HepG2 (cell line): ENCODE results near the gene PATL1. TPM values are rescaled to one million over a fixed set of nuclear protein-coding genes. Genes with fewer than 3 reads are reported as not detected.

Experiments
- ATAC-seq: fragments of 200-7000 bp; cut with Tn5 transposase; 3 replicates; pipeline ENCODE4 v1.9.1; 2020; ENCODE audit warnings: mild to moderate bottlenecking, moderate library complexity
- BruUV-seq: library from RNA; stranded (reverse); fragments of 400-500 nt; replicated peaks from 2 replicates; lab custom pipeline; 2021; lab: Mats Ljungman, UMichigan
- CTCF ChIA-PET: fragments of 300-600 bp; formaldehyde crosslinking; extraction: SDS; loops from one replicate; lab custom pipeline; 2021; ENCODE audit warnings: low total read pairs, inconsistent platforms, low intra/inter-chr PET ratio; lab: Yijun Ruan, JAX
- POLR2A ChIA-PET: fragments of 350-600 bp; sonication (Branson Sonifier 250); formaldehyde crosslinking; loops from one replicate; lab custom pipeline; 2020; ENCODE audit warnings: antibody characterized with exemption, inconsistent platforms; lab: Yijun Ruan, JAX
- DNase-seq: peaks from one replicate; pipeline ENCODE4 v3.0.0-alpha.2; 2015; ENCODE audit warnings: low spot score
- FAIRE-seq: peaks from 3 replicates; lab custom pipeline; 2011; peaks lifted over from hg19 to GRCh38; lab: Jason Lieb, UNC
- H2AFZ ChIP-seq: one replicate; pipeline ENCODE4 v1.6.1; 2011; ENCODE audit warnings: low read length, inconsistent platforms
- H3K27ac ChIP-seq: fragments of 300-600 bp; 3 replicates; pipeline ENCODE4 v1.8.0; 2011; ENCODE audit warnings: mixed run types, mild to moderate bottlenecking, mixed read lengths, low read length, inconsistent platforms; ENCODE audit not compliant: insufficient read depth; ENCODE audit errors: extremely low read length
- H3K27me3 ChIP-seq, 2 experiments: fragments of 200-600 bp in 1 of 2; 2 replicates in 1 of 2; 3 replicates in 1 of 2; pipeline versions ENCODE4 v1.6.0 to v1.8.0; 2011; ENCODE audit warnings: low read length in 2 of 2, mild to moderate bottlenecking in 2 of 2, moderate library complexity in 2 of 2, inconsistent platforms in 1 of 2; ENCODE audit not compliant: insufficient read depth in 2 of 2, control insufficient read depth in 1 of 2
- H3K36me3 ChIP-seq, 2 experiments: fragments of 200-600 bp in 1 of 2; replicated peaks in 1 of 2; 2 replicates in 1 of 2; 3 replicates in 1 of 2; pipeline versions ENCODE4 v1.5.1 to v1.8.0; 2011; ENCODE audit warnings: low read length in 2 of 2, inconsistent platforms in 1 of 2; ENCODE audit not compliant: insufficient read depth in 2 of 2, control insufficient read depth in 1 of 2
- H3K4me1 ChIP-seq: 2 replicates; pipeline ENCODE4 v1.5.1; 2012; ENCODE audit warnings: low read length, inconsistent platforms; ENCODE audit not compliant: insufficient read depth
- H3K4me2 ChIP-seq: 2 replicates; pipeline ENCODE4 v1.6.0; 2011; ENCODE audit warnings: low read depth, low read length, inconsistent platforms
- H3K4me3 ChIP-seq, 3 experiments: fragments of 200-600 bp in 1 of 3; sonication (generic), shearing (Covaris generic) in 1 of 3; replicated peaks in 1 of 3; 2 replicates each; pipeline ENCODE4 v1.5.1; 2011 to 2016; ENCODE audit warnings: low read length in 3 of 3, inconsistent platforms in 2 of 3, low read depth in 2 of 3, mild to moderate bottlenecking in 2 of 3, control low read depth in 1 of 3, mixed read lengths in 1 of 3; ENCODE audit not compliant: insufficient read depth in 1 of 3
- H3K79me2 ChIP-seq: one replicate; pipeline ENCODE4 v1.6.1; 2011; ENCODE audit warnings: low read length, inconsistent platforms; ENCODE audit not compliant: insufficient read depth
- H3K9ac ChIP-seq: 2 replicates; pipeline ENCODE4 v1.6.0; 2011; ENCODE audit warnings: mild to moderate bottlenecking, low read depth, low read length, inconsistent platforms; ENCODE audit not compliant: insufficient read depth
- H3K9me3 ChIP-seq: 2 replicates; pipeline ENCODE4 v1.5.1; 2012; ENCODE audit warnings: mild to moderate bottlenecking, low read length
- H4K20me1 ChIP-seq: 2 replicates; pipeline ENCODE4 v1.6.0; 2011; ENCODE audit warnings: inconsistent platforms, mild to moderate bottlenecking, low read length, moderate library complexity; ENCODE audit not compliant: insufficient read depth
- MAFF ChIP-seq: IDR thresholded peaks from 2 replicates; pipeline ENCODE4 v1.6.1; 2011; ENCODE audit warnings: low read depth, low read length, improper control_type of control experiment
- MAFK ChIP-seq, 2 experiments: IDR thresholded peaks in 1 of 2; conservative IDR thresholded peaks in 1 of 2; 2 replicates each; pipeline ENCODE4 v1.6.1; 2011; ENCODE audit warnings: improper control_type of control experiment in 2 of 2, low read length in 2 of 2
- PAX8 ChIP-seq: sonication (generic); formaldehyde crosslinking; IDR thresholded peaks from 2 replicates; pipeline ENCODE4 v1.8.0; 2022; ENCODE audit warnings: mild to moderate bottlenecking, missing genetic modification reagents, borderline replicate concordance
- ZKSCAN1 ChIP-seq: fragments of 150-350 bp; IDR thresholded peaks from 2 replicates; pipeline ENCODE4 v1.6.1; 2014; ENCODE audit warnings: low read length
- ZNF20 ChIP-seq: sonication (generic); formaldehyde crosslinking; IDR thresholded peaks from 2 replicates; pipeline ENCODE4 v1.4.0; 2020; ENCODE audit warnings: mild to moderate bottlenecking, moderate library complexity, missing genetic modification reagents
- ZNF3 ChIP-seq: IDR thresholded peaks from 2 replicates; pipeline ENCODE4 v1.7.0; 2017; ENCODE audit warnings: inconsistent platforms
- ZNF550 ChIP-seq: sonication (generic); formaldehyde crosslinking; IDR thresholded peaks from 2 replicates; pipeline ENCODE4 v1.4.0; 2020; ENCODE audit warnings: mild to moderate bottlenecking, missing genetic modification reagents, borderline replicate concordance
- ZNF552 ChIP-seq: sonication (generic); formaldehyde crosslinking; IDR thresholded peaks from 2 replicates; pipeline ENCODE4 v1.9.0; 2022; ENCODE audit warnings: missing genetic modification reagents, mild to moderate bottlenecking, borderline replicate concordance
- ZNF720 ChIP-seq: sonication (generic); formaldehyde crosslinking; IDR thresholded peaks from 2 replicates; pipeline ENCODE4 v1.4.0; 2020; ENCODE audit warnings: missing genetic modification reagents
- ZSCAN9 ChIP-seq: IDR thresholded peaks from 2 replicates; pipeline ENCODE4 v1.6.1; 2016; ENCODE audit warnings: borderline replicate concordance
- WGBS: methylation state at CpG from one replicate; pipeline ENCODE4 v1.1.6; 2017; ENCODE audit warnings: low lambda C conversion rate; 5-methylcytosine and 5-hydroxymethylcytosine counted together
- in situ Hi-C: cut with HindIII; loops from 2 replicates; pipeline ENCODE4 v1.10.0; 2017; ENCODE audit warnings: low pct_unique_long_range_greater_than_20kb; ENCODE audit not compliant: extremely low pct_ligation_motif_present
- intact Hi-C: fragments of 100-400 bp; cut with micrococcal nuclease; formaldehyde crosslinking; loops from one replicate; pipeline ENCODE4 v1.10.0; 2022; ENCODE audit not compliant: unreplicated experiment
- polyA plus RNA-seq, 8 experiments: library from polyadenylated mRNA; depleted of rRNA in 3 of 8; stranded (reverse) in 7 of 8; unstranded in 1 of 8; fragments of >200 nt; fragmentation: Illumina TruSeq in 4 of 8; extraction: Trizol in 4 of 8; gene quantifications; 2 replicates each; pipeline versions ENCODE4 v1.2.1 to v1.2.3, GENCODE V29; 2011 to 2016; ENCODE audit warnings: low read depth in 4 of 8, missing spikeins in 1 of 8, mixed read lengths in 1 of 8; ENCODE audit not compliant: insufficient read depth in 1 of 8
- total RNA-seq, 5 experiments: library from RNA; depleted of rRNA; stranded (reverse); fragments of >200 nt; fragmentation: Illumina TruSeq; extraction: Trizol; gene quantifications; 2 replicates each; pipeline ENCODE4 v1.2.3, GENCODE V29; 2016; ENCODE audit warnings: low read depth in 1 of 5

The PATL1 gene
- total and polyA plus RNA-seq, 2 of the 13 experiments (the other 11 are each of a cell fraction or from before 2014, with no cell fraction given) = 12.9 to 26.8 TPM

GRCh38 chr11:59641156-59641555 is 27.7 kb downstream of the PATL1 start (continued):
- no peak for TF ChIP-seq ZSCAN9 (CRISPR knock-in tag)

DNA sequence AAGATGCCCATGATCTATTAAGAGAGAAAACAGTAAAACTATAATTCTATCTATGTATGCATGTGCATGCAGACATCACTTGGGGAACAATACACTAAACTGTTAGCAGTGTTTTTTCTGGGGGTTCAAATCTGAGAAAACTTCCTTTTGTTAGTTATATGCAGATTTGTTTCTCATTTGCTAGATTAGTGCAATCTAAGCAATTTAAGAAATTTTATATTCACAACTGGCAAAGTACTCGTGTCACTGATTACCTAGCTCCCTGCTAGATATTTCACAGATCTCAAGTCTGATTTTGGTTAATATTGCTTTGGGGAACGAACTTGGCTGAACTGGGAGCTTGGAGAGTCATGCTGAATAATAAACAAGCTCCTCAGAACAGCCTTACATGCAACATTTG is 38.3 kb downstream of the PATL1 start:
- Histone ChIP-seq H3K79me2 (no peaks in the 10 kb centered on the region), H3K9me3 (no peaks in the 10 kb centered on the region), H4K20me1 (no peaks in the 10 kb centered on the region), H3K27ac (no peak overlapping the region), H2AFZ (no peak overlapping the region), H3K4me3 (no peak overlapping the region), H3K36me3 (no peaks in the 10 kb centered on the region), H3K9ac (no peak overlapping the region), H3K4me1 (no peaks in the 10 kb centered on the region), H3K4me2 (no peak overlapping the region), H3K27me3 (no peaks in the 10 kb centered on the region)
- ATAC-seq (no peak), FAIRE-seq (no peak), DNase-seq (no peak)
- ChIA-PET CTCF (no interaction called here), POLR2A (no interaction called here)
- intact Hi-C loops = no loop called here
- WGBS = 70% methylated on average over 2 of the region's 2 CpGs
- TF ChIP-seq MAFK (conservative IDR thresholded peaks at IDR 0.05 in 1 of 2, IDR thresholded peaks at IDR 0.05 in 1 of 2; ENCODE audit: low read length in 2 of 2) (peak; percentile 15 to 64; a peak in 2 of 4 replicates), MAFF (peak; percentile 44; the same call in 1 of the 2 replicates), PAX8 (CRISPR knock-in tag) (no peak)
- no TSS peak for BruUV-seq
- in situ Hi-C loops = no loop called here

DNA sequence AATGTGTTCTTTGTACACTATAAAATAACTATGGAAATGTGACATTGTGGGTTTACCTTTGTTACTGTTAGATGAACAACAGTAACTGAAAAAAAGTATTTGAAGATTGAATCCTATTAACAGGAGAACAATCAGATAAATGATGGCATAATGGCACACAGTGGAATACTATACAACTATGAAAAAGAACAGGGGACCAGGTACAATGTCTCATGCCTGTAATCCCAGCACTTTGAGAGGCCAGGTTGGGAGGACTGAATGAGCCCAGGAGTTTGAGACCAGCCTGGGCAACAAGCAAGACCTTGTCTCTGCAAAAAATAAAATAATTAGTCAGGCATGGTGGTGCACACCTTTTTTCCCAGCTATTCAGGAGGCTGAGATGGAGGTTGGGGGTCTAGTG is 38.8 kb downstream of the PATL1 start:
- H3K36me3 ChIP-seq = no peaks in the 10 kb centered on the region
- TF ChIP-seq ZNF550 (CRISPR knock-in tag) = no peak
- TF ChIP-seq ZNF552 (CRISPR knock-in tag) = no peak
- no peak for TF ChIP-seq ZKSCAN1
- no peak for TF ChIP-seq ZNF20 (CRISPR knock-in tag)
- no peak for TF ChIP-seq ZNF720
- TF ChIP-seq ZNF3 (CRISPR knock-in tag) = no peak
- TF ChIP-seq, all 625 proteins: peak for 0
- Histone ChIP-seq H3K4me1 (no peaks in the 10 kb centered on the region), H3K79me2 (no peaks in the 10 kb centered on the region), H4K20me1 (no peaks in the 10 kb centered on the region), H3K9me3 (no peaks in the 10 kb centered on the region), H3K27me3 (no peaks in the 10 kb centered on the region), H2AFZ (no peak overlapping the region), H3K4me2 (no peak overlapping the region), H3K4me3 (no peak overlapping the region), H3K9ac (no peak overlapping the region), H3K27ac (no peak overlapping the region)
- in situ Hi-C loops (no loop called here), intact Hi-C loops (no loop called here)
- ATAC-seq (no peak), DNase-seq (no peak), FAIRE-seq (no peak)
- ChIA-PET POLR2A (no interaction called here), CTCF (no interaction called here)
- no TSS peak for BruUV-seq
